ENCODE measurements around the gene UCK1. TPM values are rescaled to one million over a fixed set of nuclear protein-coding genes. Genes with fewer than 3 reads are reported as not detected.

The UCK1 gene
- total RNA-seq, 3 donors from 2014 or later (not counting 1 experiment from before 2014, with no cell fraction given) = 29.9 to 35.2 (median 30.2) TPM

DNA sequence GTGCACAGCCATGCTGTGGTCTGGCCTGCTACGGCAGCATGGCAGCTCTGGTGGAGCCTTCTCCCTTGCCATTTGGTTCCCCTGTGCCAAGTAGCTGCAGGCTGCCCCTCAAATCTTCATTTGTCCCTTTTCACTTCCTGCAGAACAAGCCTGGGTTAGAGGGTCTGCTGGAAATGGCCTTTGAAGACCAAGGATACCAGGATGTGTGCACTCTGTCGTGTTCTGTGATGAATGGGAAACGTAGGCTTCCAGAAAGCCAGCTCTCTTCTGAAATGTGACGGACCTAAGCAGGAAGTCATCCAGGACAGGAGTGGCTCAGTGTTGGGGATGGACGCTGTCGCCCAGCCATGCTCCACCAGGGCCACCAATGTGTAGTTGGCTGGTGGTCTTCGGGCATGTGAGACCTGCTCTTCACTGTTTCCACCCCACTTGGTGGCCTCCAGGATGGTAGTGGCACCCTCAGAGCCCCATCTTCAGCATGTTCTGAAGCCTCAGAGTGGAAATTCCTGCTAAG lies 31.8 kb downstream of the UCK1 start:
- Mint-ChIP-seq H3K4me1 (peaks cover 40 to 44% of the 10 kb centered on the region in 2 donors), H3K36me3 (no peaks in the 10 kb centered on the region), H3K9me3 (no peaks in the 10 kb centered on the region), H3K4me3 (peak overlapping the region; percentile 10), H3K27me3 (ENCODE audit: low read depth in 2 of 2) (no peaks in the 10 kb centered on the region), H3K27ac (peak overlapping the region; percentile 79 to 81)
- Histone ChIP-seq H3K36me3 (ENCODE audit: control insufficient read depth, insufficient read depth, low read length) (peaks cover 45% of the 10 kb centered on the region), H3K4me3 (ENCODE audit: low read length) (no peak overlapping the region), H3K9me3 (ENCODE audit: control insufficient read depth, insufficient read depth, low read length) (no peaks in the 10 kb centered on the region), H3K27me3 (ENCODE audit: control insufficient read depth, insufficient read depth, low read length) (no peaks in the 10 kb centered on the region), H3K27ac (ENCODE audit: low read length) (no peak overlapping the region), H3K4me1 (ENCODE audit: control insufficient read depth, insufficient read depth, low read length) (peaks cover 47% of the 10 kb centered on the region)
- no peak for ATAC-seq
- peak in 1 of 2 donors; percentile 27 for DNase-seq
- intact Hi-C loops (cut with micrococcal nuclease) = no loop called here
- TF ChIP-seq, protein P1, sequence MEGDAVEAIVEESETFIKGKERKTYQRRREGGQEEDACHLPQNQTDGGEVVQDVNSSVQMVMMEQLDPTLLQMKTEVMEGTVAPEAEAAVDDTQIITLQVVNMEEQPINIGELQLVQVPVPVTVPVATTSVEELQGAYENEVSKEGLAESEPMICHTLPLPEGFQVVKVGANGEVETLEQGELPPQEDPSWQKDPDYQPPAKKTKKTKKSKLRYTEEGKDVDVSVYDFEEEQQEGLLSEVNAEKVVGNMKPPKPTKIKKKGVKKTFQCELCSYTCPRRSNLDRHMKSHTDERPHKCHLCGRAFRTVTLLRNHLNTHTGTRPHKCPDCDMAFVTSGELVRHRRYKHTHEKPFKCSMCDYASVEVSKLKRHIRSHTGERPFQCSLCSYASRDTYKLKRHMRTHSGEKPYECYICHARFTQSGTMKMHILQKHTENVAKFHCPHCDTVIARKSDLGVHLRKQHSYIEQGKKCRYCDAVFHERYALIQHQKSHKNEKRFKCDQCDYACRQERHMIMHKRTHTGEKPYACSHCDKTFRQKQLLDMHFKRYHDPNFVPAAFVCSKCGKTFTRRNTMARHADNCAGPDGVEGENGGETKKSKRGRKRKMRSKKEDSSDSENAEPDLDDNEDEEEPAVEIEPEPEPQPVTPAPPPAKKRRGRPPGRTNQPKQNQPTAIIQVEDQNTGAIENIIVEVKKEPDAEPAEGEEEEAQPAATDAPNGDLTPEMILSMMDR (IDR thresholded peaks at IDR 0.05) = no peak
- 87% methylated on average over 7 of the region's 7 CpGs for WGBS (ENCODE audit: insufficient coverage)

DNA sequence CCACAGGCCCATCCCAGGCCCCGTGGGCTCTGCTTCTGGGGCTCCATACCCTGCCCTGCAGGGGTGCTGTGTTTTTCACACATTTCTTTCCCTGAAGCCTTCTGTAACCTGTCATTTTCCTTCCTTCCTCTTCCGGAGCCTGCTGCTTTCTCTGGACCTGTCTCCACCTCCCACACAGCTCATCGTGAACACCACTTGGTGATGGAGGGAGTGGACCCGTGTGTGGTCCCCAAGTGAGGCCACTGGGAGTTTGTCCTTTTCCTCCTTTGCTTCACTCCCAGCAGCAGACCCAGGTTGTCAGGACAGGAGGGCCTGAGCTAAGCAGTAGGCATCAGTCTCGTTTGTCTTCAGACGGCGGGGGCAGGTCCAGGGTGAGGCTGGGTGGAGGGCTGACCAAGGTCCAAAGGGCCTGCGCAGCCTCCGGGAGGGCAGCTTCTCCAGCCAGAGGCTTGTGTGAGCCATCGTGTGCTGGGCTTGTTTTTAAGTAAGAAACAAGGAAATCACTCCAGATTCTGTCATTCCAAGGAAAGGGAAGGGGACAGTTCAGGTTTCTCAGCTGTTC lies 34.1 kb downstream of the UCK1 start:
- intact Hi-C loops (cut with micrococcal nuclease) = no loop called here
- Histone ChIP-seq H3K36me3 (ENCODE audit: control insufficient read depth, insufficient read depth, low read length) (peaks cover 69% of the 10 kb centered on the region), H3K27me3 (ENCODE audit: control insufficient read depth, insufficient read depth, low read length) (no peaks in the 10 kb centered on the region), H3K27ac (ENCODE audit: low read length) (no peak overlapping the region), H3K9me3 (ENCODE audit: control insufficient read depth, insufficient read depth, low read length) (no peaks in the 10 kb centered on the region), H3K4me1 (ENCODE audit: control insufficient read depth, insufficient read depth, low read length) (peaks cover 28% of the 10 kb centered on the region), H3K4me3 (ENCODE audit: low read length) (no peak overlapping the region)
- ATAC-seq (no peak), DNase-seq (no peak)
- no peaks in the 10 kb centered on the region for H3K9me3 Mint-ChIP-seq
- H3K36me3 Mint-ChIP-seq = no peaks in the 10 kb centered on the region
- TF ChIP-seq, protein P1 (IDR thresholded peaks at IDR 0.05) = no peak
- no peak overlapping the region for H3K27ac Mint-ChIP-seq
- no peak overlapping the region for H3K4me3 Mint-ChIP-seq
- 95% methylated on average over 9 of the region's 10 CpGs for WGBS (ENCODE audit: insufficient coverage)
- no peaks in the 10 kb centered on the region for H3K27me3 Mint-ChIP-seq (ENCODE audit: low read depth in 2 of 2)
- H3K4me1 Mint-ChIP-seq = peaks cover 23 to 24% of the 10 kb centered on the region in 2 donors

DNA sequence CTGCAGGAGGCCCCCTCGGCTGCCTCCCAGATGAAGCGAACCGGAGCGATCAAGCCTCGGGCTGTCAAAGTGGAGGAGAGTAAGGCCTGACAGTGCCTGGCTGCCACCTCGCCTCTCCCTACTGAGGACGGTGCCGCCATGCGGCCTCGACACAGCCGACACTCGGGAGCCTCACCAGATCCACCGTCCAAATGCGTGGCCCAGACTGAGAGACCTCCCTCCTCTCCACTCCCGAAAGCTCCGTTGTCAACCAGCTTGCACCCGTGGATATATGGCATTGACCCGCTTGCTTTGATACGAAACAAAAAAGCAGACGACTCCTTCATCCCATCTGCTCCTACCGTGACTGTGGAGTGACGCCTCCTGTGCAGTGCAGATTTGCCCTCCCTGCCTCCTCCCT lies 35.3 kb downstream of the UCK1 start:
- Histone ChIP-seq H3K27ac (ENCODE audit: low read length) (no peak overlapping the region), H3K4me3 (ENCODE audit: low read length) (no peak overlapping the region), H3K4me1 (ENCODE audit: control insufficient read depth, insufficient read depth, low read length) (peaks cover 17% of the 10 kb centered on the region), H3K9me3 (ENCODE audit: control insufficient read depth, insufficient read depth, low read length) (no peaks in the 10 kb centered on the region), H3K36me3 (ENCODE audit: control insufficient read depth, insufficient read depth, low read length) (peaks cover 80% of the 10 kb centered on the region), H3K27me3 (ENCODE audit: control insufficient read depth, insufficient read depth, low read length) (no peaks in the 10 kb centered on the region)
- H3K27ac Mint-ChIP-seq = no peak overlapping the region
- intact Hi-C loops (cut with micrococcal nuclease) = no loop called here
- no peaks in the 10 kb centered on the region for H3K36me3 Mint-ChIP-seq
- H3K4me3 Mint-ChIP-seq = no peak overlapping the region
- peaks cover 18 to 19% of the 10 kb centered on the region in 2 donors for H3K4me1 Mint-ChIP-seq
- H3K9me3 Mint-ChIP-seq = no peaks in the 10 kb centered on the region
- ATAC-seq (no peak), DNase-seq (no peak)
- 96% methylated on average over 22 of the region's 22 CpGs for WGBS (ENCODE audit: insufficient coverage)
- TF ChIP-seq, protein P1 (IDR thresholded peaks at IDR 0.05) = no peak
- H3K27me3 Mint-ChIP-seq (ENCODE audit: low read depth in 2 of 2) = no peaks in the 10 kb centered on the region

Measured in natural killer cell (primary cell).